ENCODE measurements around the gene CLSTN2. TPM values are rescaled to one million over a fixed set of nuclear protein-coding genes. Genes with fewer than 3 reads are reported as not detected.

Gene CLSTN2
- total RNA-seq, 4 donors from 2014 or later, result 19.5 to 66.7 (median 42.5) TPM

DNA sequence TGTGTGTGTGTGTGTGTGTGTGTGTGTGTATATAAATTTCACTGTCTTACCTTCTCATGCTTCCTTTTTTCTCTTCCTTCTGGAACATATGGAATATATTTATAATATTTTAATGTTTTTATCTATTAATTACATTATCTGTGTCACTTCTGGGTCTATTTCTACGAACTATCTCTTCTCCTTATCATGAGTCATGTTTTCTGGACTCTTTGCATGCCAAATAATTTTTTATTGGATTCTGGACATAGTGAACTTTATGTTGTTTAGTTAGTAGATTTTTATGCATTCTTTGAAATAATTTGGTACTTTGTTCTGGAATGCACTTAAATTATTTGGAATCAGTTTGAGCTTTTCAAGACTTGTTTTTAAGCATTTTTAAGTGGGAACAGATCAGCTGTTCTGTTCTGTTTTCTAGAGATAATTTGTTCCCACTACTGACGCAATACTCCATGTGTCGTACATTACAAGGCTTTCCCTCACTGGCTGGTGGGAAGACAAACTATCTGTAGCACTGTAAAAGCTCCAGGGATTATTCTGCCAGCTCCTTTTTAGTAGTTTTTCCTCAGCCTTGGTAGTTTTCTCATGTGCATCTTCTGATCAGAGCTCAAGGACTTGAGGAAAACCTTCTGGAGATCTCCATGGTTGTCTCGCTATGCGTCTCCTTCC is 302.0 kb downstream of the CLSTN2 start:
- TF ChIP-seq, protein P1, sequence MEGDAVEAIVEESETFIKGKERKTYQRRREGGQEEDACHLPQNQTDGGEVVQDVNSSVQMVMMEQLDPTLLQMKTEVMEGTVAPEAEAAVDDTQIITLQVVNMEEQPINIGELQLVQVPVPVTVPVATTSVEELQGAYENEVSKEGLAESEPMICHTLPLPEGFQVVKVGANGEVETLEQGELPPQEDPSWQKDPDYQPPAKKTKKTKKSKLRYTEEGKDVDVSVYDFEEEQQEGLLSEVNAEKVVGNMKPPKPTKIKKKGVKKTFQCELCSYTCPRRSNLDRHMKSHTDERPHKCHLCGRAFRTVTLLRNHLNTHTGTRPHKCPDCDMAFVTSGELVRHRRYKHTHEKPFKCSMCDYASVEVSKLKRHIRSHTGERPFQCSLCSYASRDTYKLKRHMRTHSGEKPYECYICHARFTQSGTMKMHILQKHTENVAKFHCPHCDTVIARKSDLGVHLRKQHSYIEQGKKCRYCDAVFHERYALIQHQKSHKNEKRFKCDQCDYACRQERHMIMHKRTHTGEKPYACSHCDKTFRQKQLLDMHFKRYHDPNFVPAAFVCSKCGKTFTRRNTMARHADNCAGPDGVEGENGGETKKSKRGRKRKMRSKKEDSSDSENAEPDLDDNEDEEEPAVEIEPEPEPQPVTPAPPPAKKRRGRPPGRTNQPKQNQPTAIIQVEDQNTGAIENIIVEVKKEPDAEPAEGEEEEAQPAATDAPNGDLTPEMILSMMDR (IDR thresholded peaks at IDR 0.05; ENCODE audit: low read depth), result no peak

DNA sequence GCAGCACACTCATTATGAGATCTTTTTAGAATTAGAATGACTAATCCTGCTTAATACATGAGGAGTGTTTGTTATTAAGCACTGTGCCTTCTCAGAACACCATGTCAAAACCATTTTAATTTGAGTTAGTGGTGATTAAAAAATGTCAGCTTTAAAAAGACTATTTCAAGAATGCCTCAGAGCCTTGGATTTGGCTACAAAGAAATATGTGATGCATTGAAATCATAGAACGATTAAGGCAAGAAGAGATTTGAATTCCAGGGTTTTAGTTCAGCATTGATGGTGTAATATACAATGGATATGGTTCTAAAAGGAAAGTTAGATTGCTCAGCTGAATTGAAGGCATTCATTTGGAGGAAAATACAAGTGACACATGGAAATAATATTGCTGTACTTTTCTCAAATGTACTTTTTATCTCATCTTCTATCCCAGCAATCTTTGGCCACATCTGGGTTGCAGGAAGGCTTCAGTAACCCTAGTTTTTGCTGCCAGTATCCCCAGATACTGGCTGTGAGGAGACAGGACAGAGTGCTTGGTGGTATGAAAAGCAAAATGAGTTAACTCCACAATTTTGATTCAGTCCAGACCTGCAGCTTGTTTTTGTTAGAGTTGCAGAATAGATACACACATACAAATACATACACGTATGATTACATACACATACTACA is 303.8 kb downstream of the CLSTN2 start:
- TF ChIP-seq, protein P1 (IDR thresholded peaks at IDR 0.05; ENCODE audit: low read depth), result no peak

DNA sequence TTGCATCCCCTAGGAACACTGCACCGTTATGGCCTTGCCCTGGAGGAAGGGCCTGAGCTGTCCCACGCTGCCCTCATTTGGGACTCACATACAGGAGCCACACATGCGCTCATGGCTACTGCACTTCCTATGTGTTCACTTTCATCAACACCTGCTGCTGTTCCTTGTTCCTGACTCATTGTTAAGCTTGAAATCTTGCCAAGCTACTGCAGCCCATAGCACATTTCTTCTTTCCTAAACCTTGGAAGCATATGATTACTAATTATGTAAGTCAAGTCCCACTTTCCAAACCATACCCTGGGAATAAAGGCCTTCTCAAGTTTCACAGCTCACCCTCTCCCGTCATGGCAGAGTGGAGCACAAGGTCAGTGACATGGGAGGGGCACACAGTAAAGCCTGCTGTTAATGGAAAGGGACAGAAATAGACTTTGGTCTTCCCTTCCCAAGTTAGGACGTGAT is 307.9 kb downstream of the CLSTN2 start:
- TF ChIP-seq, protein P1 (IDR thresholded peaks at IDR 0.05; ENCODE audit: low read depth), result no peak

DNA sequence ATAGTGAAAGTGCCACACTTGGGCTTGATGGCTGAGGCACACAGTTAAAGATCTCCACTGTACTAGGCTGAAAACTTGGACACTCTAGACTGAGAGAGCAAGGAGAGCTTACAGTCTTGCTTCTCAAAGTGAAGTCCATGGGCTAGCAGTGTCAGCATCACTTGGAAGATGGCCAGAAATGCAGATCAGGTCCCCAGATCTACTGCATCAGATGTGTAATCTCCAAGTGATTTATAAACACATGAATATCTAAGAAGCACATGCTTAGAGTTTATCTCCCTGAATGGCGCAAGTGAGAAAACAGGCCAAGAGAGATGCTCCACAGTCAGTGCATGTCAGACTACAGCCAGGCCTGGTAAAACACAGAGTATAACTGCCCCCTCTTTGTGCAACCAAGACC is 308.6 kb downstream of the CLSTN2 start:
- TF ChIP-seq, protein P1 (IDR thresholded peaks at IDR 0.05; ENCODE audit: low read depth), result no peak

DNA sequence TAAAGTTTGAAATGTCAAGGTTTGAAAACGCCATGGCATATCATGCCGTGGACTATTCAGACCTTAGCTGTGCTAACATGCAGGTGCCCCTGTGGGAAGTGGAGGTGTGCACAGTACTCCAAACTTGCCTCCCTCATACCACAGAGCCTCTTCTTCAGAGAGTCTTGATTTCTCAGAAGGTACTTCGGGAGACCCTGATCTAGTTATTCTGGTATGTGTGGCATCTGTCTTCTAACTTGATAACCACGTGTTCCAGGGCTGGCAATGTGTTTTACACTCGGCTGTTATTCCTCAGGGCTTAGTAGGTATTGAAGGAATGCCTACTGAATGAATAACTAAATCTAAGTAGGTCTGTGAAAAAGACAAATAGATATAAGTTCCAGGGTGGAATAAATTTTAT is 309.9 kb downstream of the CLSTN2 start:
- TF ChIP-seq, protein P1 (IDR thresholded peaks at IDR 0.05; ENCODE audit: low read depth), result no peak

DNA sequence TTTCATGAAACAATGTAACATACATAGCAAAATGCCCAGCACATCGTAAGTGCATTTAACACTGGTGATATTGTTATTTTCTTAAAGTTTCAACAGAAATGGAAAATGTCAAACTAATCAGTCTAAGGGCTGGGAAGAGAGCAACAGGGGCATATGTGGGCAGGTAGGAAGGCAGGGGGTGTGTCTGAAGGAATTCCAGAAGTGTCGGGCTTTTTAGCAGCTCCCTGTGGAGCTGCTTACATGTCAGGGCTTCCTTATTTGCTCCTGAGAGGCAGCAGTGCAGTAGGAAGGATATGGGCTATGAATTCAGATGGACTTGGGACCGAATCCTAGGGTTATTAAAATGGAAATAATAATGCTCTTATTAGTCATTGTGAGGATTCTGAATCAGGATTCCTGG is 311.6 kb downstream of the CLSTN2 start:
- TF ChIP-seq, protein P1 (IDR thresholded peaks at IDR 0.05; ENCODE audit: low read depth), result no peak

DNA sequence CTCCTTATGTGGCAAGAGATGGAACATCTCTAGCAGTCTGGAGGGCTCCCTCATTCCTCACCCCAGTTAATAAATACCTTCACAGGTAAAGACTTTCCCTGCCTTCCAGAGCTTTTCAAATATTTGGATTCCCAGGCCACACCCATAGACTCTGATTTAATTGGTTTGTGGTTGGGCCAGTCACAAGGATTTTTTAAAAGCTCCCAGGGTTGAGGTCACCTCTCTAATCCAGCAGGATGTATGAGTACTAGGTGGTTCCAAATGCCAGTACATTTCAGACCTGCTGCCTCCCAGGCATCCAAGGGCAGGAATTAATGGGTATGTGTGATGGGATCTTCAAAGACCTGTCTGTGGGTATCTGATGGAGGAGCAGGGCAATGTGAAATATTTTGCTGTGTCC is 312.8 kb downstream of the CLSTN2 start:
- TF ChIP-seq, protein P1 (IDR thresholded peaks at IDR 0.05; ENCODE audit: low read depth), result no peak

Measured in subcutaneous adipose tissue (tissue), 4 donors.